ENCODE results near the gene ELK4. TPM values are rescaled to one million over a fixed set of nuclear protein-coding genes. Genes with fewer than 3 reads are reported as not detected.

Gene ELK4
- total and polyA plus RNA-seq, 2 of the 13 experiments (the other 11 are each of a cell fraction or from before 2014, with no cell fraction given) = 8.3 to 13.1 TPM

GRCh38 chr1:205658943-205659581 lies 27.3 kb upstream of the ELK4 start (continued):
- TF ChIP-seq ZBTB25 (CRISPR knock-in tag; IDR thresholded peaks at IDR 0.05) = peak; percentile 57; the same call in 1 of the 2 replicates
- 0 out of 2 replicates have a peak, but pooled peaks have one; percentile 38 for TF ChIP-seq ZNF598 (CRISPR knock-in tag; IDR thresholded peaks at IDR 0.05; ENCODE audit: borderline replicate concordance)
- TF ChIP-seq ATRX (CRISPR knock-in tag; IDR thresholded peaks at IDR 0.05; ENCODE audit: borderline replicate concordance) = no peak
- peak; percentile 18 to 56; a peak in 1 of 4 replicates for TF ChIP-seq HMGXB4 (CRISPR knock-in tag; IDR thresholded peaks at IDR 0.05; ENCODE audit: borderline replicate concordance in 1 of 2, low read depth in 1 of 2)
- TF ChIP-seq BRD4 (CRISPR knock-in tag; IDR thresholded peaks at IDR 0.05) = no peak
- no peak for TF ChIP-seq ZNF672 (CRISPR knock-in tag; IDR thresholded peaks at IDR 0.05)
- no peak for TF ChIP-seq KAT7 (CRISPR knock-in tag; IDR thresholded peaks at IDR 0.05; ENCODE audit: borderline replicate concordance)
- no peak for TF ChIP-seq ZFP36L1 (CRISPR knock-in tag; IDR thresholded peaks at IDR 0.05)
- TF ChIP-seq GATAD2A (CRISPR knock-in tag; IDR thresholded peaks at IDR 0.05) = peak; percentile 41; the same call in 1 of the 2 replicates
- no peak for TF ChIP-seq SMAD9 (CRISPR knock-in tag; IDR thresholded peaks at IDR 0.05)
- TF ChIP-seq ZNF33B (CRISPR knock-in tag; IDR thresholded peaks at IDR 0.05) = 0 out of 2 replicates have a peak, but pooled peaks have one; percentile 54
- peak; percentile 24; the same call in 1 of the 2 replicates for TF ChIP-seq KAT8 (CRISPR knock-in tag; IDR thresholded peaks at IDR 0.05)
- TF ChIP-seq FOSL1 (CRISPR knock-in tag; IDR thresholded peaks at IDR 0.05; ENCODE audit: borderline replicate concordance) = no peak
- no peak for TF ChIP-seq GLI4 (CRISPR knock-in tag; IDR thresholded peaks at IDR 0.05; ENCODE audit: borderline replicate concordance)
- 0 out of 2 replicates have a peak, but pooled peaks have one; percentile 28 for TF ChIP-seq NR2F2 (IDR thresholded peaks at IDR 0.05; ENCODE audit: borderline replicate concordance, low read depth)
- TF ChIP-seq ZNF501 (CRISPR knock-in tag; IDR thresholded peaks at IDR 0.05) = peak; percentile 65; the same call in 1 of the 2 replicates
- TF ChIP-seq ZNF782 (CRISPR knock-in tag; IDR thresholded peaks at IDR 0.05; ENCODE audit: borderline replicate concordance) = no peak
- TF ChIP-seq ZFP37 (CRISPR knock-in tag; IDR thresholded peaks at IDR 0.05; ENCODE audit: borderline replicate concordance) = no peak
- peak; percentile 31; the same call in 1 of the 2 replicates for TF ChIP-seq ZNF362 (CRISPR knock-in tag; IDR thresholded peaks at IDR 0.05; ENCODE audit: borderline replicate concordance)
- no peak for TF ChIP-seq FOXP1 (IDR thresholded peaks at IDR 0.05)
- TF ChIP-seq FOXP1 (CRISPR knock-in tag; IDR thresholded peaks at IDR 0.05) = no peak
- no peak for TF ChIP-seq MYPOP (CRISPR knock-in tag; IDR thresholded peaks at IDR 0.05)
- TF ChIP-seq ERF (CRISPR knock-in tag; IDR thresholded peaks at IDR 0.05) = 0 out of 2 replicates have a peak, but pooled peaks have one; percentile 20
- no peak for TF ChIP-seq ZNF878 (CRISPR knock-in tag; IDR thresholded peaks at IDR 0.05)
